ENCODE results near the gene TMC4. TPM values are rescaled to one million over a fixed set of nuclear protein-coding genes. Genes with fewer than 3 reads are reported as not detected.

Gene TMC4
- total and polyA plus RNA-seq, 2 experiments from 2014 or later = 40.3 to 94.4 TPM

DNA sequence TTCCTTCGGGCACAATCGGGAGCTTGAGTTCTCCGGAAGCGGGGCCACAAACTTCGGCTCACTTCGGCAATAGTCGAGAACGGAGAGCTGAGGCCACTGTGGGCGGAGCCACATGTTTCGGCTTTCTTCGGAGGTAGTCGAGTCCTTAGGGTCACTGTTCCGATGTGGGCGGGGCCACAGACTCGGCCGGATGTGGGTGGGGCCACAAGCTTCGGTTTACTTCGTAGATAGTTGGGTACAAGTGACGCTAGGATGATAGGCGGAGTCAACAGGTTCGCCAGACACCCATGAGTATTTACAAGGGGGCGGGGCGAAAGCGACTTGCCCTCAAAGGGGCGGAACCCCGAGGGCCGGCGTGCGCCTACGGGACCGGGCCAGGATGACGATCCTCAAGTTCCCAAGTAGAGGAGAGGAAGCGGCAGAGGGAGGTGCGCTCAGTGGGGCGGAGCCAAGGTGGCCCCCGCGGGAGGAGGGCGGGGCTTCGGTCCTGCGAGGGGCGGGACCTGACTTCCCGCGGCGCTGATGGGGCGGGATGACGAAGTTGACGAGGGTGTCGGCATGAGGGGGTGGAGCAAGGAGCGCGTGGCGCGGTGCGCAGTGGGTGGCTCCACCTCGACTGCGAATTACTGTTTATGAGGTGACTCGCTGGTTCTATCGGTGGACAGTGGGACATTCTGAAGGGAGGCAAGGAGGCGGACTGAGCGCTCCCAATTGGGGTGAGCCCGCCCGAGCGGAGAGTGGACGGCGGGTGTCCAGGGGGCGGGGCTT lies 17.0 kb upstream of the TMC4 start:
- H3K36me3 ChIP-seq (replicated peaks; ENCODE audit: insufficient read depth, low read depth) = no peaks in the 10 kb centered on the region
- no peak overlapping the region for H3K4me3 ChIP-seq
- H4K20me1 ChIP-seq (ENCODE audit: insufficient read depth, poor library complexity, severe bottlenecking) = no peaks in the 10 kb centered on the region
- peak overlapping the region; percentile 92 for H3K27ac ChIP-seq
- H2AFZ ChIP-seq = no peak overlapping the region
- H3K4me1 ChIP-seq (ENCODE audit: insufficient read depth) = peaks cover 10% of the 10 kb centered on the region
- no peaks in the 10 kb centered on the region for H3K27me3 ChIP-seq
- H3K79me2 ChIP-seq = peaks cover 43% of the 10 kb centered on the region
- no peaks in the 10 kb centered on the region for H3K9me3 ChIP-seq (ENCODE audit: low read depth)
- peak; percentile 100 for DNase-seq (ENCODE audit: low spot score)
- 2% methylated on average over 45 of the region's 65 CpGs for WGBS (ENCODE audit: low lambda C conversion rate, missing lambda C conversion rate)
- peak overlapping the region; percentile 52 for H3K4me2 ChIP-seq
- TF ChIP-seq, protein P1, sequence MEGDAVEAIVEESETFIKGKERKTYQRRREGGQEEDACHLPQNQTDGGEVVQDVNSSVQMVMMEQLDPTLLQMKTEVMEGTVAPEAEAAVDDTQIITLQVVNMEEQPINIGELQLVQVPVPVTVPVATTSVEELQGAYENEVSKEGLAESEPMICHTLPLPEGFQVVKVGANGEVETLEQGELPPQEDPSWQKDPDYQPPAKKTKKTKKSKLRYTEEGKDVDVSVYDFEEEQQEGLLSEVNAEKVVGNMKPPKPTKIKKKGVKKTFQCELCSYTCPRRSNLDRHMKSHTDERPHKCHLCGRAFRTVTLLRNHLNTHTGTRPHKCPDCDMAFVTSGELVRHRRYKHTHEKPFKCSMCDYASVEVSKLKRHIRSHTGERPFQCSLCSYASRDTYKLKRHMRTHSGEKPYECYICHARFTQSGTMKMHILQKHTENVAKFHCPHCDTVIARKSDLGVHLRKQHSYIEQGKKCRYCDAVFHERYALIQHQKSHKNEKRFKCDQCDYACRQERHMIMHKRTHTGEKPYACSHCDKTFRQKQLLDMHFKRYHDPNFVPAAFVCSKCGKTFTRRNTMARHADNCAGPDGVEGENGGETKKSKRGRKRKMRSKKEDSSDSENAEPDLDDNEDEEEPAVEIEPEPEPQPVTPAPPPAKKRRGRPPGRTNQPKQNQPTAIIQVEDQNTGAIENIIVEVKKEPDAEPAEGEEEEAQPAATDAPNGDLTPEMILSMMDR (IDR thresholded peaks at IDR 0.05; ENCODE audit: poor library complexity) = no peak
- TF ChIP-seq EZH2phosphoT487 (IDR thresholded peaks at IDR 0.05; ENCODE audit: low read depth, severe bottlenecking, unreplicated experiment) (no peak), EZH2 (IDR thresholded peaks at IDR 0.05; ENCODE audit: borderline replicate concordance) (no peak)
- no peaks in the 10 kb centered on the region for H3K9me2 ChIP-seq (replicated peaks; ENCODE audit: insufficient read depth)

GRCh38 chr19:54189145-54189734 lies 16.3 kb upstream of the TMC4 start, which contains the start of gene MBOAT7:
MBOAT7 (minus strand) TSS chr19:54189580; CDS start chr19:54188508, 1,072 bp downstream.
- H2AFZ ChIP-seq = no peak within 1 kb of the TSS
- TF ChIP-seq, protein P1 (IDR thresholded peaks at IDR 0.05; ENCODE audit: poor library complexity) = peak; percentile 43
- no peak for TF ChIP-seq EZH2 (IDR thresholded peaks at IDR 0.05; ENCODE audit: borderline replicate concordance)
- H3K27me3 ChIP-seq = no peaks in the 10 kb centered on the region
- DNase-seq (ENCODE audit: low spot score) = no peak
- no peaks in the 10 kb centered on the region for H3K36me3 ChIP-seq (replicated peaks; ENCODE audit: insufficient read depth, low read depth)
- peaks cover 40% of the 10 kb centered on the region for H3K79me2 ChIP-seq
- WGBS (ENCODE audit: low lambda C conversion rate, missing lambda C conversion rate) = under 1% methylated on average over 55 of the region's 64 CpGs
- no peaks in the 10 kb centered on the region for H3K9me3 ChIP-seq (ENCODE audit: low read depth)
- no peaks in the 10 kb centered on the region for H4K20me1 ChIP-seq (ENCODE audit: insufficient read depth, poor library complexity, severe bottlenecking)
- peak within 1 kb of the TSS; percentile 24 for H3K4me3 ChIP-seq
- no peaks in the 10 kb centered on the region for H3K9me2 ChIP-seq (replicated peaks; ENCODE audit: insufficient read depth)
- H3K4me1 ChIP-seq (ENCODE audit: insufficient read depth) = peaks cover 10% of the 10 kb centered on the region
- peak within 1 kb of the TSS; percentile 92 for H3K27ac ChIP-seq
- H3K4me2 ChIP-seq = peak within 1 kb of the TSS; percentile 89

- WGBS (ENCODE audit: low lambda C conversion rate, missing lambda C conversion rate) = 22% methylated on average over 11 of the region's 12 CpGs
- peak; percentile 79 for DNase-seq (ENCODE audit: low spot score)
- peak overlapping the region; percentile 92 for H3K27ac ChIP-seq
- H3K4me3 ChIP-seq = peak overlapping the region; percentile 24
- H3K79me2 ChIP-seq = peaks cover 33% of the 10 kb centered on the region
- TF ChIP-seq EZH2phosphoT487 (IDR thresholded peaks at IDR 0.05; ENCODE audit: low read depth, severe bottlenecking, unreplicated experiment) (no peak), EZH2 (IDR thresholded peaks at IDR 0.05; ENCODE audit: borderline replicate concordance) (no peak)
- TF ChIP-seq, protein P1 (IDR thresholded peaks at IDR 0.05; ENCODE audit: poor library complexity) = no peak
- H3K9me3 ChIP-seq (ENCODE audit: low read depth) = no peaks in the 10 kb centered on the region
- peaks cover 10% of the 10 kb centered on the region for H3K4me1 ChIP-seq (ENCODE audit: insufficient read depth)
- H3K4me2 ChIP-seq = peak overlapping the region; percentile 89
- H2AFZ ChIP-seq = no peak overlapping the region
- H4K20me1 ChIP-seq (ENCODE audit: insufficient read depth, poor library complexity, severe bottlenecking) = no peaks in the 10 kb centered on the region
- H3K27me3 ChIP-seq = no peaks in the 10 kb centered on the region
- no peaks in the 10 kb centered on the region for H3K36me3 ChIP-seq (replicated peaks; ENCODE audit: insufficient read depth, low read depth)
- H3K9me2 ChIP-seq (replicated peaks; ENCODE audit: insufficient read depth) = no peaks in the 10 kb centered on the region
Measured at GRCh38 chr19:54188215-54188871, 15.4 kb upstream of the TMC4 start.

Measured in hepatocyte (in vitro differentiated cells).